IgD-negative memory B cell (primary cell): ENCODE results near the gene ARHGAP45. TPM values are rescaled to one million over a fixed set of nuclear protein-coding genes. Genes with fewer than 3 reads are reported as not detected.

Experiments used
- H3K27ac Mint-ChIP-seq, 3 donors: one replicate each; pipeline ENCODE4 v1.8.0; 2020 to 2022; ENCODE audit warnings: mild to moderate bottlenecking in 3 of 3, mixed read lengths in 3 of 3, moderate library complexity in 1 of 3
- H3K27me3 Mint-ChIP-seq: one replicate; pipeline ENCODE4 v1.8.0; 2021; ENCODE audit warnings: mixed read lengths
- H3K36me3 Mint-ChIP-seq: one replicate; pipeline ENCODE4 v1.8.0; 2020; ENCODE audit warnings: mild to moderate bottlenecking, mixed read lengths
- H3K4me1 Mint-ChIP-seq, 3 donors: one replicate each; pipeline ENCODE4 v1.8.0; 2020 to 2022; ENCODE audit warnings: mixed read lengths in 3 of 3, mild to moderate bottlenecking in 1 of 3
- H3K4me3 Mint-ChIP-seq, 4 donors: one replicate each; pipeline ENCODE4 v1.8.0; 2020 to 2022; ENCODE audit warnings: mild to moderate bottlenecking in 4 of 4, mixed read lengths in 4 of 4, moderate library complexity in 3 of 4
- H3K9me3 Mint-ChIP-seq, 3 donors: one replicate each; pipeline ENCODE4 v1.8.0; 2020 to 2021; ENCODE audit warnings: mixed read lengths in 3 of 3, mild to moderate bottlenecking in 1 of 3
- polyA plus RNA-seq: library from polyadenylated mRNA; unstranded; fragments of 300-500 nt; fragmentation: Illumina TruSeq; gene quantifications from one replicate; pipeline ENCODE4 v1.2.3, GENCODE V29; 2021

The ARHGAP45 gene
- polyA plus RNA-seq, 1 donor from 2014 or later: 391 TPM

DNA sequence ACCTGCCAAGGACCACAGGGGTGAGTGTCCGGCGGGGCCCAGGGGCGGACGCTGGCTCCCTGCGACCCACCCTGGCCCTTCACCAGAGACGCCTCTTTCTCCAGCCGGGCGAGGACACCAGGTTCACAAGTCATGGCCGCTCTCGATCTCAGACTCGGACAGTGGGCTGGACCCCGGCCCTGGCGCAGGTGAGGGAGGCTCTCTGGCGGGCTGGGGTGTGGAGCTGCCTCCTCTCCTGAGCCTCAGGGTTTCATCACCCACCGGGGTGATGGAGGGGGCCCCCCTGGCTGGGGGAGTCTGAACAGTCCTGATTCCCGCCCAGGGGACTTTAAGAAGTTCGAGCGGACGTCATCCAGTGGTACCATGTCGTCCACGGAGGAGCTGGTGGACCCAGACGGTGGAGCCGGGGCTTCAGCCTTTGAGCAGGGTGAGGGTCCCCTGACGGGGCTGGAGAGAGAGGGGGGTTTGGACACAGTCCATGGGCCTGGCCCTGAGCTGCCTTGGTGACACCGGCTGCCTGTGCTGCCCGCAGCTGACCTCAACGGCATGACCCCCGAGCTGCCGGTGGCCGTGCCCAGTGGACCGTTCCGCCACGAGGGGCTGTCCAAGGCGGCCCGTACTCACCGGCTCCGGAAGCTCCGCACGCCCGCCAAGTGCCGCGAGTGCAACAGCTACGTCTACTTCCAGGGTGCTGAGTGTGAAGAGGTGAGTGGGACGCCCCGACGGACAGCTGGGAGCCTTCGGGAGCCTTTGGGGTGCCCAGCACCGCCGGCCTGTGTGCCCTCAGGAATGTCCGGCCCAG, 13.6 kb downstream of the ARHGAP45 start:
- H3K4me3 Mint-ChIP-seq: no peak overlapping the region
- peak overlapping the region in 1 of 3 donors; percentile 94 for H3K27ac Mint-ChIP-seq
- H3K27me3 Mint-ChIP-seq: no peaks in the 10 kb centered on the region
- peaks cover 4% of the 10 kb centered on the region for H3K36me3 Mint-ChIP-seq
- H3K9me3 Mint-ChIP-seq: no peaks in the 10 kb centered on the region
- peaks cover 20 to 31% (median 24%) of the 10 kb centered on the region in 3 donors for H3K4me1 Mint-ChIP-seq

DNA sequence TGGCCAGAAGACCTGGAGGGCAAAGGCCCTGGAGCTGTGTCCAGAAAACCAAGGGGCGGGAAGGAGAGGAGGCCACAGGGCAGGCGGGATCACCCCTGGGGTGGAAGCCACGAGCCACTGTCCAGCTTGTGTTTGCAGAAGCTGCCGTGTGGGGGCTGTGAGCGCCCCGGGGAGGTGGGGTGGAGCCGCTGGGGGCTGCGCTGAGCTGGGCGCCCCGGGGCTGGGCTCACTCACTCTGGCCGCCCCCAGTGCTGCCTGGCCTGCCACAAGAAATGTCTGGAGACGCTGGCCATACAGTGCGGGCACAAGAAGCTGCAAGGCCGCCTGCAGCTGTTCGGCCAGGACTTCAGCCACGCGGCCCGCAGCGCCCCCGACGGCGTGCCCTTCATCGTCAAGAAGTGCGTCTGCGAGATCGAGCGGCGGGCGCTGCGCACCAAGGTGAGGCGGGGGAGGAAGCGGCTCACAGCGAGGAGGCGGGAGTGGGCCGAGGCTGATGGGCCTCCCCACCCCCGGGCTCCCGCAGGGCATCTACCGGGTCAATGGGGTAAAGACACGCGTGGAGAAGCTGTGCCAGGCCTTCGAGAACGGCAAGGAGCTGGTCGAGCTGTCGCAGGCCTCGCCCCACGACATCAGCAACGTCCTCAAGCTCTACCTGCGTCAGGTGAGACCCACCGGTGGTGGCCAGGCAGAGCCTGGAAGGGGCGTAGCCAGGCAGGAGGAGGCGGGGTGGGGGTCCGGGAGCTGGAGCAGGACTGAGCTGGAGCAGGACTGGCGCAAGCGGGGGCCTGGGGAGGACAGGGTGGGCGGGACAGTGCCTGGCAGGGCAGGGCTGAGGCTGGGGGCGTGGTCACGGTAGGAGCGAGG, 14.6 kb downstream of the ARHGAP45 start:
- Mint-ChIP-seq H3K27me3 (no peaks in the 10 kb centered on the region), H3K36me3 (peaks cover 4% of the 10 kb centered on the region), H3K27ac (peak overlapping the region; percentile 67 to 94 (median 81)), H3K4me1 (peaks cover 12 to 25% (median 18%) of the 10 kb centered on the region in 3 donors), H3K9me3 (no peaks in the 10 kb centered on the region), H3K4me3 (peak overlapping the region in 3 of 4 donors; percentile 41 to 77 (median 54))

DNA sequence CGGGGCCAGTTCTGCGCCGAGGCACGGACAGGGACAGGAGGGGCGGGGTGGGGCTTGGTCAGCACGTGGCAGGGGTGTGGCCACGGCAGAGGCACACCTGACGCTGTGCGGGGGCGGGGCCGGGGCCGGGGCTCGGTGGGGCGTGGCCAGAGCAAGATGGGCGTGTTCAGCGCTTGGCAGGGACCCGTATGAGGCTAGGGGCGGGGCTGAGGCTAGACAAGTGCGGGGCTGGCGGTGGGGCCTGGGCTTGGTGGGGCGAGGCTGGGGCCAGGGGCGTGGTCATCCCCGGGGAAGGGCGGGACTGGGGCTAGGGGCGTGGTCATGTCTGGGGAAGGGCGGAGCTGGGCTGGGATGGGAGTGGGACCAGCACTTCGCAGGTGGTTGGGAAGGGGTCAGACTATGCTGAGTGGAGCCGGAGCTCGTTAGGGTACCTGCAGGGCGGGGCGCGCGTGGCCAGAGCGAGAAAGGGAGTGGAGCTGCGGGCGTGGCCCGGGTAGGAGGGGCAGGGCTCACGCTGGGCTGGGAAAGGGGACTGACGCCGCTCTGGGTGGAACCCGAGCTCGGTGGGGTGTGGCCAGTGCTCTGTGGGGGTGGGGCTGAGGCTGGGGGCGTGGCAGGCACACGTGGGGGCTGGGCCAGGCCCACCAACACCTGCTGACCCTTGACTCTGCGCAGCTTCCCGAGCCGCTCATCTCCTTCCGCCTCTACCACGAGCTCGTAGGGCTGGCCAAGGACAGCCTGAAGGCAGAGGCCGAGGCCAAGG, 15.4 kb downstream of the ARHGAP45 start:
- Mint-ChIP-seq H3K4me3 (peak overlapping the region in 3 of 4 donors; percentile 41 to 77 (median 54)), H3K27ac (peak overlapping the region; percentile 67 to 94 (median 81)), H3K9me3 (no peaks in the 10 kb centered on the region), H3K36me3 (no peaks in the 10 kb centered on the region), H3K27me3 (no peaks in the 10 kb centered on the region), H3K4me1 (peaks cover 8 to 19% (median 11%) of the 10 kb centered on the region in 3 donors)

DNA sequence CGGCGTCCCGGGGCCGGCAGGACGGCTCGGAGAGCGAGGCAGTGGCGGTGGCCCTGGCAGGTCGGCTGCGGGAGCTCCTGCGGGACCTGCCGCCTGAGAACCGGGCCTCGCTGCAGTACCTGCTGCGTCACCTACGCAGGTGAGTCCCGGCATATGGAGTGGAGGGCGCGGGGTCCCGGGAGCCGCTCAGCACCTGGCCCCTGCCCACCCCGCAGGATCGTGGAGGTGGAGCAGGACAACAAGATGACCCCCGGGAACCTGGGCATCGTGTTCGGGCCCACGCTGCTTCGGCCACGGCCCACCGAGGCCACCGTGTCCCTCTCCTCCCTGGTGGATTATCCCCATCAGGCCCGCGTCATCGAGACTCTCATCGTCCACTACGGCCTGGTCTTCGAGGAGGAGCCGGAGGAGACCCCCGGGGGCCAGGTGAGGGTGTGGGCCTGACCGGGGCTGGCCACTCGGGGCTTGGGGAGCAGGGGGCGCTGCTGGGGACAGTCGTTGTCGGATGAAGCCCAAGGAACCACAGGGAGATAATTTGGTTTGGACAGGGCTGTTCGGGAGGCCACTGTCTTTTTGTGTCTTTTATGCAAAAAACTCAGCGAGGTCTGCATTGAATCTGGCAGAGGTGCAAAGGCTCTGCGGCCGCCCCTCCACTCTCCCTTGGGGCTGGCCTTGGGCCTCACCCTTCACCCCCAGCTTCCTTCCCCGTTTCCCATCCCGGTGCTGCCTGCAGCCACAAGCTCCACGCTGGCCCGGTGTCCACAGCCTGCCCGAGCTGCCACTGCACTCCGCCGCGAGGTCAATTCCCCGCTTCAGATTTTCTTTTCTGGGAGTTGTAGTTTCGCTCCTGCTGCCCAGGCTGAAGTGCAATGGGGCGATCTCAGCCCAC, 16.2 kb downstream of the ARHGAP45 start:
- Mint-ChIP-seq H3K4me3 (peak overlapping the region in 3 of 4 donors; percentile 21 to 81 (median 77)), H3K27ac (peak overlapping the region; percentile 31 to 97 (median 86)), H3K27me3 (no peaks in the 10 kb centered on the region), H3K4me1 (peaks cover 14 to 26% (median 18%) of the 10 kb centered on the region in 3 donors), H3K9me3 (no peaks in the 10 kb centered on the region), H3K36me3 (no peaks in the 10 kb centered on the region)

DNA sequence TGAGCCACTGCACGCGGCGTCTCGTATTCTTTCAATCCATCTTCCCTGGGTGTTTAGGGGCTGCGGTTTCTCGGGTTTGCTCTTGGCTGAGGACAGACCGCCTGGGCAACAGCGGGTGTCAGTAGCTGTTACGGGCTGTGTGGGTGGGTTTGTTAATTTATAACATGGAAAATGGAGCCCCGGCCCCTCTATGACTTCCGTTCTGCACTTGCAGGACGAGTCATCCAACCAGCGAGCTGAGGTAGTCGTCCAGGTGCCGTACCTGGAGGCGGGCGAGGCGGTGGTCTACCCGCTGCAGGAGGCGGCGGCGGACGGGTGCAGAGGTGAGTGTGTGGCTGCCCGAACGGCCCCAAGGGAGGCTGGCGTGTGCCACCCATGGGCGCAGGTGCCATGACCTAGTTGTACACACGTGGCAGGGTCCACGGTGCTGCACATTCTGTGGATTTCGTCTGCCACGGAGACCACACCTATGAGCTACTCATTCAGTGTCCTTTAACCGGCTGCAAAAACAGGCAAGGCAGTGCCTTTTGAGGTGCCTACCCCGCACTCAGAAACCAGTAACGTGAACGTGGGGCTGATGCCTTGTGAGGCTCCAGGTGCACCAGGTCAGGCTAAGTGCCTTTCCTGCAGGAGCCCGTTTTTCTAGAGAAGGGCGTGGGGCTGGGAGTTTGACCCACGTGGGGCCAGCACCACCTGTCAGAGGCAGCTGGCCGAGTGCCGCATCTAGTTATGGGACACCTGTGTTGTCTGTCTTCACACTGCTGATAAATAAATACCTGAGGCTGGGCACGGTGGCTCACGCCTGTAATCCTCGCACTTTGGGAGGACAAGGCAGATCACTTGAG, 17.3 kb downstream of the ARHGAP45 start:
- peak overlapping the region in 2 of 4 donors; percentile 77 to 81 for H3K4me3 Mint-ChIP-seq
- no peaks in the 10 kb centered on the region for H3K9me3 Mint-ChIP-seq
- no peaks in the 10 kb centered on the region for H3K36me3 Mint-ChIP-seq
- H3K27me3 Mint-ChIP-seq: no peaks in the 10 kb centered on the region
- peaks cover 18 to 28% (median 19%) of the 10 kb centered on the region in 3 donors for H3K4me1 Mint-ChIP-seq
- peak overlapping the region; percentile 31 to 97 (median 86) for H3K27ac Mint-ChIP-seq

DNA sequence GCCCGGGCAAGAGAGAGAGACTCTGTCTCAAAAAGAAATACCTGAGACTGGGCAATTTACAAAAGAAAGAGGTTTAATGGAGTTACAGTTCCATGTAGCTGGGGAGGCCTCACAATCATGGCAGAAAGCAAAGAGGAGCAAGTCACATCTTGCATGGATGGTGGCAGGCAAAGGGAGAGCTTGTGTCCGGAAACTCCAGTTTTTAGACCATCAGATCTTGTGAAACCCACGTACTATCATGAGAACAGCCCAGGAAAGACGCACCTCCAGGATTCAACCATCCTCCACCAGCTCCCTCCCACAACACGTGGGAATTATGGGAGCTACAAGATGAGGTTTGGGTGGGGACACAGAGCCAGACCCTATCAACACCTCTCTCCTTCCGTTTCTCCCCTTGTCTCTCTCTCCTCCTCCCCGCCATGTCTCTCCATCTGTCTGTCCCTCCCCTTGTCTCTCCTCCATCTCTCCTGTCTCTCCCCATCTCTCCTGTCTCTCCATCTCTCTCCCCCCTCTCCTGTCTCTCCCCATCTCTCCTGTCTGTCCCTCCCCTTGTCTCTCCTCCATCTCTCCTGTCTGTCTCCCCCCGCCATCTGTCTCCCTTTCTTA, 18.2 kb downstream of the ARHGAP45 start:
- Mint-ChIP-seq H3K36me3 (no peaks in the 10 kb centered on the region), H3K27ac (peak overlapping the region in 2 of 3 donors; percentile 86 to 97), H3K27me3 (no peaks in the 10 kb centered on the region), H3K4me3 (peak overlapping the region in 3 of 4 donors; percentile 43 to 81 (median 73)), H3K9me3 (no peaks in the 10 kb centered on the region), H3K4me1 (peaks cover 18 to 28% (median 19%) of the 10 kb centered on the region in 3 donors)

DNA sequence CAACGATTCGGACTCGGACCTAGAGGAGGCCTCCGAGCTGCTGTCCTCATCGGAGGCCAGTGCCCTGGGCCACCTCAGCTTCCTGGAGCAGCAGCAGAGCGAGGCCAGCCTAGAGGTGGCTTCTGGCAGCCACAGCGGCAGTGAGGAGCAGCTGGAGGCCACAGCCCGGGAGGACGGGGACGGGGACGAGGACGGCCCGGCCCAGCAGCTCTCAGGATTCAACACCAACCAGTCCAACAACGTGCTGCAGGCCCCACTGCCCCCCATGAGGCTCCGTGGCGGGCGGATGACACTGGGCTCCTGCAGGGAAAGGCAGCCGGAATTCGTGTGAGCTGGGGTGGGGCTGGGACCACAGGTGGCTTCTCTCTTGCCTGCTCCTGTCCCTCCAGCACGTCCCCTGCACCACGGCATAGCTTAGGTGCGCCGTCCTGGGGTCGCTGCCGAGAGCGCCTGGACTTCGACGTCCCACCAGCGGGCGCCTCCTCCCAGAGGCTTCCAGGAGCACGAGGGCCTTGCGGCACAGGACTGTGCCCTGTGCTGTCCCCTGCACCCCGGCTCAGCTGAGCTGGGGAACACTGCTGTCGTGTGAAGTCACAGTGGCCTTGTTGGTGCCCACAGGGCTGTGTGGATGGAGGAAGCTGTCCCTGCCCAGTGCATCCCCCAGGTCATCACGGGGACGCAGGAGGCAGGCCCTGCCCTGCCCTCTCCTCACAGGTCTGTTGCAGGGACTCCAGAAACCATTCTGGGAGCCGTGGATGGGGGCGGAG, 18.9 kb downstream of the ARHGAP45 start:
- Mint-ChIP-seq H3K36me3 (no peaks in the 10 kb centered on the region), H3K4me1 (peaks cover 18 to 27% (median 19%) of the 10 kb centered on the region in 3 donors), H3K27ac (peak overlapping the region; percentile 35 to 97 (median 53)), H3K27me3 (no peaks in the 10 kb centered on the region), H3K4me3 (peak overlapping the region in 2 of 4 donors; percentile 32 to 81), H3K9me3 (no peaks in the 10 kb centered on the region)

DNA sequence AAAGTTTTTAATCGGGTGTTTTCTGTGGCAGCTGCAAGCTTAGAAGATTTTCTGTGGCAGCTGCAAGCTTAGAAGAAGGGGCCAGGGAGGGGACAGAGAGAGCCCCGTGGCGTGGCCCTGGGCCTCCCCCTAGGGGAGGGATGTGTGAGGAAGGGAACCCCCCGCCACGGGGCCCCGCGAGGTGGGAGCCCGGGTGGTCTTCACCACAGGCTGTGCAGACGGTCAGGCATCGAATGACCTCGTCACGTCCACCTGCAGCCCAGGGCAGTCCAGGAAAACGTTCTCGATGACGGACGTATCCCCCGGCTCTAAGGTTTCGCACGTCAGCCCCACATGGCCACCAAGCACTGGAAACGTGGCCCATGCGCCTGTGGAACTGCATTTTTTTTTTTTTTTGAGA, 19.6 kb downstream of the ARHGAP45 start:
- peaks cover 18 to 23% (median 19%) of the 10 kb centered on the region in 3 donors for H3K4me1 Mint-ChIP-seq
- peak overlapping the region in 1 of 4 donors; percentile 12 for H3K4me3 Mint-ChIP-seq
- H3K9me3 Mint-ChIP-seq: no peaks in the 10 kb centered on the region
- H3K27me3 Mint-ChIP-seq: no peaks in the 10 kb centered on the region
- peak overlapping the region in 1 of 3 donors; percentile 93 for H3K27ac Mint-ChIP-seq
- H3K36me3 Mint-ChIP-seq: no peaks in the 10 kb centered on the region

DNA sequence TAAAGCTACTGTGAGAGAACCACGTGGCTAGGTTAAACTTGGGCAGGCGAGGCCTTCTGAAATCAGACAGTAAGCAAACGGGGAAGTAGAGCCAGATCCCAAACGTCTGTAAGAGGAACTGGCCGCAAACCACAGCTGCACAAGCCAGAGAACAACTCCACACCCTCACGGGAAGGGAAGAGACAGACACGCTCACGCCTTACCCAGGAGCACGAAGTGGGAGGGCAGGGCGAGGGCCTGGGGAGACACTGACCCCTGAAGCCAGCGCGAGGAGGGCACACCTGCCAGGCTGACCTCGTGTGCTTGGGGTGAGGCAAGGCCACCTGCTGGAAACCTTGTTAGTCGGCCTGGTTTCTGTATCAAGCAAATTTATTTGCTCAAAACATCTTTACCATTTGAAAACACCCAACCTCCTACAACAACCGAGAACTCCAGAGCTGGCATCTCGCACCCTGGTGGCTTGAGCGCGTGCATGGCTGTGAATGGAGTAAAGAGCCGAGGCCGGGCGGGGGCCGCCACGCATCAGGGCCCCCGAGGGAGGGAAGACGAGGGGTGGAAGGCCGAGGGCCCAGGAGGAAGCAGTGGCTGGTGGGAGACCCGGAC, 20.9 kb downstream of the ARHGAP45 start:
- H3K4me3 Mint-ChIP-seq: peak overlapping the region; percentile 72 to 84 (median 77)
- H3K4me1 Mint-ChIP-seq: peaks cover 18 to 20% (median 19%) of the 10 kb centered on the region in 3 donors
- no peaks in the 10 kb centered on the region for H3K36me3 Mint-ChIP-seq
- no peaks in the 10 kb centered on the region for H3K27me3 Mint-ChIP-seq
- H3K27ac Mint-ChIP-seq: peak overlapping the region; percentile 89 to 96 (median 93)
- no peaks in the 10 kb centered on the region for H3K9me3 Mint-ChIP-seq

DNA sequence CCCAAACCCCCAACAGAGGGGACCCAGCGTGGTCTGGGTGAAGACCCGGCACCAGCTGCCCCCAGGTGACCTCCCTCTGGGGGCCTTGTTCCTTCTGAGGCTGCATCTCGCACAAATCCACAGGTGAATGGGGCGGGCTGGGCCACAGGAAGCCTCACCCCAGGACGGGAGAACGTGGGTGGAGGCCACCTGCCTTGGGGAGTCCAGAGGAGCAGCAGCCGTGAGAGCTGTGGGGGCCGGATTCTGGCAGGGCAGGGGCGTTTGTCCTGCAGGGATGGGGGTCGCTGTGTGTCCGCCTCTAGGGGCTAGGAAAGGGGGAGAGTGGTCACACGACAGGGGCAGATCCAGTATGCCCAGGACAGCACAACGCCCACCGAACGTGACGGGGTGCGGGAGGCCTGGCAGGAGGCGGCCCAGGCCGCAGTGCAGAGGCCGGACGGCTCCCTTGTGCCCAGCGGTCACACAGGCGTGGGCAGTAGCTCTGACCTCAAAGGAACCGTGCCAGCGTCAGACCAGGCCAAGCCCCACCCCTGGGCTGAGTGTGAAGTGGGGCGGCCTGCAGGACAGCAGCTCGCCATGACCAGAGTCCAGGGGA, 21.5 kb downstream of the ARHGAP45 start:
- peak overlapping the region in 1 of 4 donors; percentile 84 for H3K4me3 Mint-ChIP-seq
- no peaks in the 10 kb centered on the region for H3K9me3 Mint-ChIP-seq
- peaks cover 18 to 21% (median 20%) of the 10 kb centered on the region in 3 donors for H3K4me1 Mint-ChIP-seq
- H3K27ac Mint-ChIP-seq: peak overlapping the region; percentile 22 to 96 (median 93)
- H3K27me3 Mint-ChIP-seq: no peaks in the 10 kb centered on the region
- no peaks in the 10 kb centered on the region for H3K36me3 Mint-ChIP-seq

DNA sequence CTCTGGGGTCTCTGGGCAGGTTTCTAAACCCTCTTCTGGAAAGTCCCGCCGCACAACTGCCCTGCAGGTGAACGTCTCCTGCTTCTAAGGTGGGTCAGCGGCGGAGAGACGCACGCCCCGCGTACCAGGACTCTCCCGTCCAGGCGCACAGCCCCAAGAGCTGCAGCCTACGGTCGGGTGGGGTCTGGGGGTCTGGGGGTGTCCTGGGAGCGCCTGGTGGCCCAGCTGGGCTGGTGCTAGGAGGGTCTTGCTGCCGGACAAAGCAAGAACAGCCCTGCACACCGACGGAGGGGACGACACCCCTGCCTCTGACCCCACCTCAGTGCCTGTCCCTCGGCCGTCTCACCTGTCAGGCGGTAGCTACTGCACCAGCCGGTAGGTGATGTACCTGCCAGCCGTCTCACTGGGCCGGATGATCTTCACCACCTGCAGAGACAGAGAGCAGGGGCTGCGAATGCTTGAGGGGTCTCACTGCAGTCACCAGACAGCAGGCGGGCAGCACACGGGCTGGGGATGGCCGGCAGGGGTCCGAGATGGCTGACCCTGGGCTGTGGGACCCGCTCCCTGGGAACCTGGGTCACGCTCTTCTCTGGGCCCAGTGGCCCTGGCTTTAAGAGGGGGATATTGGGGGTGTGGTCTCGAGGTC, 22.3 kb downstream of the ARHGAP45 start:
- peaks cover 14 to 26% (median 20%) of the 10 kb centered on the region in 3 donors for H3K4me1 Mint-ChIP-seq
- H3K9me3 Mint-ChIP-seq: no peaks in the 10 kb centered on the region
- H3K27ac Mint-ChIP-seq: peak overlapping the region in 2 of 3 donors; percentile 23 to 86
- no peaks in the 10 kb centered on the region for H3K36me3 Mint-ChIP-seq
- H3K4me3 Mint-ChIP-seq: no peak overlapping the region
- H3K27me3 Mint-ChIP-seq: no peaks in the 10 kb centered on the region
